HG02763 (cell line): ENCODE results near the gene RAB3B.
"Not testable (repeated sequence)": the region's sequence is repeated elsewhere in the genome, so short reads cannot be mapped to it uniquely, and the experiment has no call there.

Experiments
- ATAC-seq: cut with Tn5 transposase; IDR thresholded peaks from one replicate; pipeline ENCODE4 v1.9.1; 2021; ENCODE audit warnings: mild to moderate bottlenecking, moderate library complexity; ENCODE audit not compliant: unreplicated experiment

Gene RAB3B

DNA sequence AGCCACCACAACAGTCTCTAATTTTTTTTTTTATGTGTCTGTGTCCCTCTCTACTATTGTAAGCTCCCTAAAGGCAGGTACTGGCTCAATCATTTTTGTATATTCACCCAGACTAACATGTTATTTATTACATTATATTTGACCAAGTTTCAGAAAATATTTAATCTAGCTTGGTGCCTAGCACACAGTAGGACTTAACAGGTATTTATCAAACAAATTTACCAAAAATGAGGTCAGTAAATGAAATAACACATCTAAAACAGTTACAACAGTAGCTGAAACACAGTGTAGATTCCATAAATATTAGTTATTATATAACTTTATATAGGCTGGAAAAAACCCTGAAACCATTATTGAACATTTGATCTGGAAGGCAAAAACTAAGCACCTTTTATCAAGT lies 114.7 kb downstream of the RAB3B start:
- no peak for ATAC-seq

DNA sequence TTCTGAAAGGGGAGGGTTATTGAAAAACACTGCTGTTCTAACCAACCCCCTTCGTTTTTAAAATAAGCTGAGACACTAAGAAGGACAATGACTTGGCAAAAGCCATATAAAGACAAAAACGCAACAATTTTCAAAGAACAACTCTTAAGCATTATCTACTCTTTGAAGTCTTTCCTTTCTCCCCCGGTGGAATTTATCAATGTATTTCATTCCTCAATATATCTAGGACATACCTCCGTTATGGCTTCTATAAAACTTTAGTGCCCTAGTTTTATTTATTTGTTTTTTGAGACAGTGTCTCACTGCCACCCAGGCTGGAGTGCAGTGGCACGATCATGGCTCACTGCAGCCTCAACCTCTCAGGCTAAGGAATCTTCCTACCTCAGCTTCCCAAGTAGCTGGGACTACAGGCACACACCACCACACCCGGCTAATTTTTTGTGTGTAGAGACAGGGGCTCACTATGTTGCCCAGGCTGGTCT lies 115.2 kb downstream of the RAB3B start:
- ATAC-seq: no peak

GRCh38 chr1:51873270-51873669 lies 117.2 kb downstream of the RAB3B start:
- not testable (repeated sequence) for ATAC-seq

- ATAC-seq: no peak
Observed at GRCh38 chr1:51871351-51871975, 119.0 kb downstream of the RAB3B start.

GRCh38 chr1:51870603-51871350 lies 119.7 kb downstream of the RAB3B start:
- no peak for ATAC-seq

GRCh38 chr1:51867479-51868232 lies 122.8 kb downstream of the RAB3B start:
- ATAC-seq: no peak

- ATAC-seq: no peak
Observed at GRCh38 chr1:51863384-51863783, 127.1 kb downstream of the RAB3B start.

DNA sequence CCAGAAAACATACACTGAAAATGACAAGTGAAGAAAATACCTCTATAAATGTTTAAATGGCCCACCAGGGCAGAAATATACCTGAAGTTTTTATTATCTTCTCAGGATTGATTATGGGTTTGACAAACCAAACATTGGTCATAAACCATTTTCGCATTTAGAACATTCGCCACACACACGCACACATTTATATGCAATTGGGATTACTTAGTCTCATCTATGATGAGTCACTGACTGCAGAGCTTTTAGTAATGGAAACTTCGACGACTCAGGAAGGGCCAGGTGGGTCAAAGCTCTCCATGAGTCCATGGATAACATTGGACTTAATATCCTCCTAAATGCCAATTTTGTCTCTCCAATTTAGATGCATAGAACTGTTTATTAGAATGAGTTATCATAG lies 128.8 kb downstream of the RAB3B start:
- no peak for ATAC-seq

DNA sequence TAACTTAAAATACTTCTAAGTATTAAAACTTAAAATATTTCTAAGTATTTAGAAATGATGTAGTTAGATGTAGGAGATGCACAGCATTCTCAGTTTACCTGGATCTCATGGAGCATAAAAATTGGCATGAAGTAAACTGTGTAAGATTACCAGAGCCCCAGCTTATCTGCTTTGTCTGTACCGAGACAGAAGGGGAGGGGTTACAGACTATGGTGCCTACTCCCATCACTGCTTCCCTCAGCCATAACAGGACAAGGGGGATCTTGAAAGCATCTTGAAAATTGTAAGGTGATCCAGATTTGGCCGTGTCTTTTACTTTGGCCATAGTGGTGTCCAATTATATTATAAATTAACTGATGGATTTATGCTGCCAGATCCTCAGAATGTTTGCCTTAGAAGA lies 130.8 kb downstream of the RAB3B start:
- no peak for ATAC-seq

DNA sequence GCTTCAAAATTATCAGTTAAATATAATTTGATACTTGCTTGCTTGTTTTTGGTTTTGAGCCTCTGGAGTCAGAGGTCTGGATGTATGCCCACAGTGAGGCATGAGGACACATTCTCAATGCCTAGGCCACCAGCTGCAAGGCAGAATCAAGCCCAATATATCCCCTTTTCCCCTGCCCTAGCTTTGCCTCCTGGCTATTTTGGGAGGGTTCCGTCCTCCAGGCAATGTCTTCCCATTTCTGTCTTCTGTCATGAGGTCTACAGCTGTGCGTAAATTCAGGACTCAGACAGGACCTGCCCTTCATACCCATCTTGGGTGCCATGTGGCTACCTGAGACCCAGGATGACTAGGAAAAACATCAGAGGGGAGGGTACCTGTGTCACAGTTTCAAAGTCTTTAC lies 131.2 kb downstream of the RAB3B start:
- ATAC-seq: no peak

DNA sequence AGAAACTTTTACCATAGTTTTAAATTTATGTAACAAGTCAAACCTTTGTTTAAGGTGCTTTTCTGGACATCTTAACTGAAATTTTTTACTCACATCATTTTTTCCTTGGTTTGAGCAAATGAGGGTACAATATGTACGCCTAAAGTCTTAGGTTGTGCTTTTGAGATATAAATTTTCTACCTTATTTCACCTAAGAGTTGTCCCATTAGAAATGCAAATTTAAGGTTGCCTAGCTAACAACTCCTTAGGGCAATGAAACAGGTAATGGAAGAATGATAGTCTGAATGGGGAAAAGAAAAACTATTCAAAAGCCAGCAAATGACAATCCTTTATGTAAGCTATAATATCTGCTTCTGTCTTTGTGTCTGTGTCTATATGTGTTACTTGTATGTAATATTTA lies 131.6 kb downstream of the RAB3B start:
- ATAC-seq: no peak
